Fibroblast of peridontal ligament (primary cell): Measurements from ENCODE around the gene LNX1.
A peak's percentile ranks its signal among the peaks of the same experiment; 100 is the strongest.

Source experiments
- DNase-seq: peaks from one replicate; pipeline ENCODE4 v3.0.0-alpha.2; 2010; ENCODE audit errors: extremely low read depth

The LNX1 gene

GRCh38 chr4:53591372-53591892 is at the start of gene LNX1:
LNX1 (minus strand) TSS chr4:53591486; CDS start chr4:53574002, 17,484 bp downstream.
- no peak for DNase-seq

- DNase-seq, result no peak
Observed at GRCh38 chr4:53640576-53641453, 49.5 kb upstream of the LNX1 start.

- DNase-seq, result no peak
Observed at GRCh38 chr4:53638919-53639318, 47.6 kb upstream of the LNX1 start.

GRCh38 chr4:53637348-53637747 is 46.1 kb upstream of the LNX1 start:
- no peak for DNase-seq

- DNase-seq, result no peak
Observed at GRCh38 chr4:53635697-53636483, 44.6 kb upstream of the LNX1 start.

- DNase-seq, result peak; percentile 80
Observed at GRCh38 chr4:53633608-53634007, 42.3 kb upstream of the LNX1 start.

GRCh38 chr4:53629296-53629695 is 38.0 kb upstream of the LNX1 start:
- DNase-seq, result peak; percentile 3

GRCh38 chr4:53626491-53626890 is 35.2 kb upstream of the LNX1 start:
- peak; percentile 19 for DNase-seq

GRCh38 chr4:53625888-53626287 is 34.6 kb upstream of the LNX1 start:
- DNase-seq, result no peak

GRCh38 chr4:53622739-53623151 is 31.5 kb upstream of the LNX1 start:
- peak; percentile 76 for DNase-seq

GRCh38 chr4:53620956-53621355 is 29.7 kb upstream of the LNX1 start:
- DNase-seq, result no peak

GRCh38 chr4:53619431-53619830 is 28.1 kb upstream of the LNX1 start:
- peak; percentile 55 for DNase-seq

GRCh38 chr4:53618321-53618720 is 27.0 kb upstream of the LNX1 start:
- DNase-seq, result no peak

- peak; percentile 25 for DNase-seq
Observed at GRCh38 chr4:53617101-53617680, 25.9 kb upstream of the LNX1 start.

GRCh38 chr4:53616219-53616618 is 24.9 kb upstream of the LNX1 start:
- no peak for DNase-seq

- no peak for DNase-seq
Observed at GRCh38 chr4:53614591-53614990, 23.3 kb upstream of the LNX1 start.

GRCh38 chr4:53613428-53613827 is 22.1 kb upstream of the LNX1 start:
- no peak for DNase-seq

GRCh38 chr4:53608649-53609048 is 17.4 kb upstream of the LNX1 start:
- DNase-seq, result no peak

- no peak for DNase-seq
Observed at GRCh38 chr4:53608242-53608641, 17.0 kb upstream of the LNX1 start.

- no peak for DNase-seq
Observed at GRCh38 chr4:53605783-53606182, 14.5 kb upstream of the LNX1 start.

- DNase-seq, result no peak
Observed at GRCh38 chr4:53602390-53602789, 11.1 kb upstream of the LNX1 start.

GRCh38 chr4:53601251-53601764 is 10.0 kb upstream of the LNX1 start:
- DNase-seq, result no peak
